ENCODE results near the gene SND1.

The SND1 gene

GRCh38 chr7:128055637-128056036, 403.6 kb downstream of the SND1 start:
- Histone ChIP-seq H3K27ac (ENCODE audit: low read depth, low read length) (no peak overlapping the region), H3K9me3 (ENCODE audit: insufficient read depth, low read length) (no peaks in the 10 kb centered on the region), H2AFZ (ENCODE audit: low read depth, low read length, severe bottlenecking) (no peak overlapping the region), H4K20me1 (ENCODE audit: low read depth, low read length) (no peaks in the 10 kb centered on the region), H3K9ac (ENCODE audit: low read length) (no peak overlapping the region), H3K27me3 (ENCODE audit: low read length) (no peaks in the 10 kb centered on the region), H3K9me2 (replicated peaks; ENCODE audit: insufficient read depth, low read length) (no peaks in the 10 kb centered on the region), H3K4me3 (ENCODE audit: insufficient read depth, low read length, poor library complexity, severe bottlenecking) (no peak overlapping the region), H3K79me2 (ENCODE audit: insufficient read depth, low read length) (no peaks in the 10 kb centered on the region), H3F3A (ENCODE audit: insufficient read depth) (no peaks in the 10 kb centered on the region), H3K4me2 (ENCODE audit: low read depth, low read length, poor library complexity, severe bottlenecking) (no peak overlapping the region), H3K36me3 (ENCODE audit: low read length) (no peaks in the 10 kb centered on the region)
- TF ChIP-seq CTCF (IDR thresholded peaks at IDR 0.05; ENCODE audit: insufficient read depth, low read length, poor library complexity, severe bottlenecking) (no peak), EZH2phosphoT487 (conservative IDR thresholded peaks at IDR 0.05; ENCODE audit: low read length) (no peak)

- Histone ChIP-seq H3K4me3 (ENCODE audit: insufficient read depth, low read length, poor library complexity, severe bottlenecking) (no peak overlapping the region), H4K20me1 (ENCODE audit: low read depth, low read length) (no peaks in the 10 kb centered on the region), H3K27ac (ENCODE audit: low read depth, low read length) (no peak overlapping the region), H3K4me2 (ENCODE audit: low read depth, low read length, poor library complexity, severe bottlenecking) (no peak overlapping the region), H3K79me2 (ENCODE audit: insufficient read depth, low read length) (no peaks in the 10 kb centered on the region), H3K27me3 (ENCODE audit: low read length) (no peaks in the 10 kb centered on the region), H3K9ac (ENCODE audit: low read length) (no peak overlapping the region), H2AFZ (ENCODE audit: low read depth, low read length, severe bottlenecking) (no peak overlapping the region), H3K9me3 (ENCODE audit: insufficient read depth, low read length) (no peaks in the 10 kb centered on the region), H3K9me2 (replicated peaks; ENCODE audit: insufficient read depth, low read length) (no peaks in the 10 kb centered on the region), H3K36me3 (ENCODE audit: low read length) (no peaks in the 10 kb centered on the region), H3F3A (ENCODE audit: insufficient read depth) (no peaks in the 10 kb centered on the region)
- no peak for TF ChIP-seq EZH2phosphoT487 (conservative IDR thresholded peaks at IDR 0.05; ENCODE audit: low read length)
- TF ChIP-seq CTCF (IDR thresholded peaks at IDR 0.05; ENCODE audit: insufficient read depth, low read length, poor library complexity, severe bottlenecking) = no peak
Measured at GRCh38 chr7:128056901-128057300, 404.9 kb downstream of the SND1 start.

- H2AFZ ChIP-seq (ENCODE audit: low read depth, low read length, severe bottlenecking) = no peak overlapping the region
- no peaks in the 10 kb centered on the region for H3K27me3 ChIP-seq (ENCODE audit: low read length)
- H3K27ac ChIP-seq (ENCODE audit: low read depth, low read length) = no peak overlapping the region
- no peak overlapping the region for H3K4me2 ChIP-seq (ENCODE audit: low read depth, low read length, poor library complexity, severe bottlenecking)
- TF ChIP-seq CTCF (IDR thresholded peaks at IDR 0.05; ENCODE audit: insufficient read depth, low read length, poor library complexity, severe bottlenecking) (no peak), EZH2phosphoT487 (conservative IDR thresholded peaks at IDR 0.05; ENCODE audit: low read length) (no peak)
- no peaks in the 10 kb centered on the region for H3F3A ChIP-seq (ENCODE audit: insufficient read depth)
- no peaks in the 10 kb centered on the region for H3K9me2 ChIP-seq (replicated peaks; ENCODE audit: insufficient read depth, low read length)
- no peak overlapping the region for H3K9ac ChIP-seq (ENCODE audit: low read length)
- no peak overlapping the region for H3K4me3 ChIP-seq (ENCODE audit: insufficient read depth, low read length, poor library complexity, severe bottlenecking)
- H3K36me3 ChIP-seq (ENCODE audit: low read length) = no peaks in the 10 kb centered on the region
- H3K79me2 ChIP-seq (ENCODE audit: insufficient read depth, low read length) = no peaks in the 10 kb centered on the region
- no peaks in the 10 kb centered on the region for H4K20me1 ChIP-seq (ENCODE audit: low read depth, low read length)
- H3K9me3 ChIP-seq (ENCODE audit: insufficient read depth, low read length) = no peaks in the 10 kb centered on the region
Measured at GRCh38 chr7:128057909-128058308, 405.9 kb downstream of the SND1 start.

Data from SU-DHL-6 (cell line).